ENCODE data around the gene TRIM48. TPM values are rescaled to one million over a fixed set of nuclear protein-coding genes. Genes with fewer than 3 reads are reported as not detected.
"Not testable (repeated sequence)": the region's sequence is repeated elsewhere in the genome, so short reads cannot be mapped to it uniquely, and the experiment has no call there.

TRIM48 gene
- total RNA-seq = not detected in 2 replicates

- not testable (repeated sequence) for DNase-seq (ENCODE audit: low read depth in 2 of 2)
These were observed at the start of gene TRIM48 for GRCh38 chr11:55261855-55262254. TSS of gene TRIM48 (plus strand) at chr11:55262155. CDS start at chr11:55262268, 113 bp downstream.

- DNase-seq (ENCODE audit: low read depth in 2 of 2) = not testable (repeated sequence)
These were observed 23.6 kb upstream of the TRIM48 start for GRCh38 chr11:55238316-55238715.

- DNase-seq (ENCODE audit: low read depth in 2 of 2) = no peak
These were observed 1.1 kb downstream of the TRIM48 start for GRCh38 chr11:55263081-55263480.

Other genes starting within 250 kb of the TRIM48 start
- not detected in 2 replicates for gene OR4A16, start 81.0 kb downstream of the TRIM48 start, total RNA-seq
- gene OR4A15, start 105.8 kb downstream of the TRIM48 start, total RNA-seq = not detected in 2 replicates